Measurements from ENCODE around the gene PARP16.

GRCh38 chr15:65312400-65312916 lies 25.8 kb upstream of the PARP16 start:
- TF ChIP-seq YY1 (IDR thresholded peaks at IDR 0.05; ENCODE audit: extremely low read depth, insufficient replicate concordance, low read depth, low read length) (no peak), EZH2 (IDR thresholded peaks at IDR 0.05) (no peak)
- TF ChIP-seq, protein P1, sequence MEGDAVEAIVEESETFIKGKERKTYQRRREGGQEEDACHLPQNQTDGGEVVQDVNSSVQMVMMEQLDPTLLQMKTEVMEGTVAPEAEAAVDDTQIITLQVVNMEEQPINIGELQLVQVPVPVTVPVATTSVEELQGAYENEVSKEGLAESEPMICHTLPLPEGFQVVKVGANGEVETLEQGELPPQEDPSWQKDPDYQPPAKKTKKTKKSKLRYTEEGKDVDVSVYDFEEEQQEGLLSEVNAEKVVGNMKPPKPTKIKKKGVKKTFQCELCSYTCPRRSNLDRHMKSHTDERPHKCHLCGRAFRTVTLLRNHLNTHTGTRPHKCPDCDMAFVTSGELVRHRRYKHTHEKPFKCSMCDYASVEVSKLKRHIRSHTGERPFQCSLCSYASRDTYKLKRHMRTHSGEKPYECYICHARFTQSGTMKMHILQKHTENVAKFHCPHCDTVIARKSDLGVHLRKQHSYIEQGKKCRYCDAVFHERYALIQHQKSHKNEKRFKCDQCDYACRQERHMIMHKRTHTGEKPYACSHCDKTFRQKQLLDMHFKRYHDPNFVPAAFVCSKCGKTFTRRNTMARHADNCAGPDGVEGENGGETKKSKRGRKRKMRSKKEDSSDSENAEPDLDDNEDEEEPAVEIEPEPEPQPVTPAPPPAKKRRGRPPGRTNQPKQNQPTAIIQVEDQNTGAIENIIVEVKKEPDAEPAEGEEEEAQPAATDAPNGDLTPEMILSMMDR (IDR thresholded peaks at IDR 0.05 in 2 of 3, conservative IDR thresholded peaks at IDR 0.05 in 1 of 3; ENCODE audit: borderline replicate concordance in 1 of 3, insufficient read depth in 1 of 3, low read depth in 2 of 3, low read length in 2 of 3), result no peak

Measured in HCT116 (cell line).